Coronary artery (tissue), 2 donors: ENCODE data around the gene TMEM150B.
"Not testable (repeated sequence)": the region's sequence is repeated elsewhere in the genome, so short reads cannot be mapped to it uniquely, and the experiment has no call there.

Source experiments
- DNase-seq: peaks from one replicate; pipeline ENCODE4 v3.0.0-alpha.2; 2017; ENCODE audit warnings: low spot score
- H3K27ac ChIP-seq, 2 donors: fragments of 200-600 bp; sonication (generic); one replicate each; pipeline ENCODE4 v1.5.1; 2016 to 2019
- H3K4me3 ChIP-seq: fragments of 200-600 bp; sonication (generic); 2 replicates; pipeline ENCODE4 v1.5.1; 2016; ENCODE audit warnings: mild to moderate bottlenecking, moderate library complexity
- TF ChIP-seq, protein P1 (sequence below): fragments of 200-600 bp; sonication (generic); IDR thresholded peaks from one replicate; pipeline ENCODE4 v1.5.1; 2019; ENCODE audit warnings: antibody characterized with exemption

TMEM150B gene

DNA sequence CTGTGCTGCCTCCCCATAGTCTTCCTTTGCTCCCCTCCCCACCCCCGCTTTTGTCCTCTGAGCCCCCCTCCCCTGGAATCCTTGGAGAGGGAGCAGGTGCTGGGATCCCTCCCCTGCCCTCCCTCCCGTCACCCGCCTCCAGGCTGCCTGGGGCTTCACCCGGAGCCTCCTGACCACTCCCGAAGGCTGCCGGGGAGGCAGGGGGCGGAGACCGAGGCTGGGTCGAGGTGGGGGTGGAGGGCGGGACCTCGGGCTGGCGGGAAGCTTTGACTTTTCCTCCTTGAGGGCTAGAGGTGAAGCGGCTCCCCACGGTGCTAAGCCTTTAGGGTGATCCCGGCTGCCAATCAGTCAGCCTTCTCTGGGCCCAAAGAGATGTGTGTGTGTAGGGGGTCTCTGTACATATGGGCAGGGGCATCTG lies 16.0 kb upstream of the TMEM150B start:
- TF ChIP-seq, protein P1, sequence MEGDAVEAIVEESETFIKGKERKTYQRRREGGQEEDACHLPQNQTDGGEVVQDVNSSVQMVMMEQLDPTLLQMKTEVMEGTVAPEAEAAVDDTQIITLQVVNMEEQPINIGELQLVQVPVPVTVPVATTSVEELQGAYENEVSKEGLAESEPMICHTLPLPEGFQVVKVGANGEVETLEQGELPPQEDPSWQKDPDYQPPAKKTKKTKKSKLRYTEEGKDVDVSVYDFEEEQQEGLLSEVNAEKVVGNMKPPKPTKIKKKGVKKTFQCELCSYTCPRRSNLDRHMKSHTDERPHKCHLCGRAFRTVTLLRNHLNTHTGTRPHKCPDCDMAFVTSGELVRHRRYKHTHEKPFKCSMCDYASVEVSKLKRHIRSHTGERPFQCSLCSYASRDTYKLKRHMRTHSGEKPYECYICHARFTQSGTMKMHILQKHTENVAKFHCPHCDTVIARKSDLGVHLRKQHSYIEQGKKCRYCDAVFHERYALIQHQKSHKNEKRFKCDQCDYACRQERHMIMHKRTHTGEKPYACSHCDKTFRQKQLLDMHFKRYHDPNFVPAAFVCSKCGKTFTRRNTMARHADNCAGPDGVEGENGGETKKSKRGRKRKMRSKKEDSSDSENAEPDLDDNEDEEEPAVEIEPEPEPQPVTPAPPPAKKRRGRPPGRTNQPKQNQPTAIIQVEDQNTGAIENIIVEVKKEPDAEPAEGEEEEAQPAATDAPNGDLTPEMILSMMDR, result no peak
- Histone ChIP-seq H3K27ac (peak overlapping the region; percentile 47 to 93), H3K4me3 (peak overlapping the region; percentile 75)
- no peak for DNase-seq

DNA sequence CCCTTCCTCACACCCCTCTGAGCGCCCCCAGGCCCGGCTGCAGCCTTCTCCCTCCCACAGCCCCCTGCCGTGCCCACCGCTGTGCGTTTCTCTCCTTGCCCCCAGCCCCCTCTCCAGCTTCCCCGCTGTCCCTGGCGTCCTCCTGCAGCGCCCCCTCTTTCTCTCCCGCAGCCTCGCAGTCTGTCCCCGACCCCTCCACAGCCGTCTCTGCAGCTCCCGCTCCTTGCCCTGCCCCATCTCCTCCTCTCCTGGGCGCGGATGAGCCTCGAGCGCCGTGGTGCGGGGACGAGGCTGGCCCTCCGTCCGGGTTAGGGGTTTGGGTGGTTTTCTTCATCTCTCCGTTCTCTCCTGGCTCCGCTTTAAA lies 15.6 kb upstream of the TMEM150B start:
- TF ChIP-seq, protein P1, result no peak
- Histone ChIP-seq H3K4me3 (peak overlapping the region; percentile 75), H3K27ac (peak overlapping the region; percentile 47 to 93)
- no peak for DNase-seq

DNA sequence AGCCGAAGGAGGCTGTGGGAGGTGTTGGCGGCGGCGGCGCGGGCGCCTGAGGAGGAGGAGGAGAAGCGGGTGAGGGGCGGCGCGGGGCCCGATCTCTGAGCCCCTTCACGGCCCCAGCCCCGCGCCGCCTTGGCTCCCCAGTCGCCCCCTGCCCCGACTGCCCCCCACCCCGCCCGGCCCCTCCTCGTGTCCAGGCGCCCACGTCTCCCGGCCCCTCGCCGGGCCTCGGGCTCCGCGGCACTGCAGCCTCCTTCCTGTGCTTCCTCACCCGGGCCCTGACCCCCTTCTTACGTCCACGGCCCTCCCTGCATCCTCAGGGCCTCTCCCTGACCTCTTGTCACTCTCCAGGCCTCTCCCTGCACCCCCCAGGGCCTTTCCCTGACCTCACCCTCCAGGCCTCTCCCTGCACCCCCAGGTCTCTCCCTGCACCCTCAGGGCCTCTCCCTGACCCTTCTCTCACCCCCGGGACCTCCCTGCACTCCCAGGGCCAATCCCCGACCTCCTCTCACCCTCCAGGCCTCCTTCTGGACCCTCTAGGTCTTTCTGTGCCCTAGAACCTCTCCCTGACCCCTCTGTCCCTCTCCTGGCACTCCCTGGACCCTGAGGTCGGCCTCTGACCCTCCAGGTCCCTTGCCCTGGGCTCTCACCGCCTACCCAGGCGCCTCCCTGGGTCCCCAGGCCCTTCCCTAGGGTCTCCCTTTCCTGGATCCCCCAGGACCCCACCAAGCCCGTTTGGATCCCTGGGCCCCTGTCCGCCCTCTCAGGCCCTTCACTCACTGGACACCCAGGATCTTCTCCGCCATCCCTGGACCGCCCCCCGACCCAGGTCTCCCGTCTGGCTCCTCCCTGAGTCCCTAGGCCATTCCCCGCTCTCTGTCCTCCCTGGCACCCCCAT lies 15.0 kb upstream of the TMEM150B start:
- TF ChIP-seq, protein P1, result no peak
- no peak for DNase-seq
- Histone ChIP-seq H3K27ac (peak overlapping the region; percentile 82 to 93), H3K4me3 (peak overlapping the region; percentile 75)

DNA sequence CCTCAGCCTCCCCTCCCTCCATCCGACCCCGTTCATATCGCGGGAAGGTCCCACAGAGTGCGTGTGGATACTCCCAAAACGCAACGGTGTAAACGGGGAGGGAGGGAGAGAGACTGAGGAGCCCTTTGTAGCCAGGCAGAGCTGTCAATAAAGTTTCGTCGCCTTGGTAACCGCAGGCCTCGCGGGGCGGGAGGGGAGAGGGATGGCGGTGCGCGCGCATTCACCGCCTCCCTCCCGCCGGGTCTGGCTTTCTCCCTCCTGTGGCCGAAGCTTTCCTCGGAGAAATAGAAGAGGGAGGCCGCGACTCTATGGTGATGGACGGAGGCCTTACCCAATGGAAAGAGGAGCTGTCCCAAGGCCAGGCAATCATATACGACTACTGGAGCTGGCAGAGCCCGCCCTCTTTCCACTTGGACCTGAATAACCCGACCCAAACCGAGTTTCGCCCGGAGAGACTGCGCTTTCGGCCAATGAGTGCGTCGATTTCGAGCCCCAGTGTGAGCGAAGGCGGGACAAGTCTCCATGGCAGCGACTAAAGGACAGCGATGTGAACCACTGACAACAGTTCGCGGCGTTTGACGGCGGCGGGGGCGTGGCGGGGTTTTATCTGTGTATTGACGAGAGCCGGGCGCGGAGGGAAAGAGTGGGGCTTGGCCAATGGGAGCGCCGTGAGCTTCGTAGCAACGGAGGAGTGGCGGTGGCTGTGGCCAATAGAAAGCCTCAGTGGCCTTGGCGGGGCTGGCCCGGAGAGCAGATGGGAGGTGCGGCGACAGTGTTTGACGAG lies 14.2 kb upstream of the TMEM150B start, which contains the start of gene KMT5C:
KMT5C (plus strand) TSS at position 772 of the 784 bp plus-strand sequence. CDS start 2,061 bp downstream, outside the sequence.
- Histone ChIP-seq H3K27ac (peak within 1 kb of the TSS; percentile 91 to 93), H3K4me3 (peak within 1 kb of the TSS; percentile 75)
- TF ChIP-seq, protein P1, result peak; percentile 17
- DNase-seq, result peak; percentile 100

DNA sequence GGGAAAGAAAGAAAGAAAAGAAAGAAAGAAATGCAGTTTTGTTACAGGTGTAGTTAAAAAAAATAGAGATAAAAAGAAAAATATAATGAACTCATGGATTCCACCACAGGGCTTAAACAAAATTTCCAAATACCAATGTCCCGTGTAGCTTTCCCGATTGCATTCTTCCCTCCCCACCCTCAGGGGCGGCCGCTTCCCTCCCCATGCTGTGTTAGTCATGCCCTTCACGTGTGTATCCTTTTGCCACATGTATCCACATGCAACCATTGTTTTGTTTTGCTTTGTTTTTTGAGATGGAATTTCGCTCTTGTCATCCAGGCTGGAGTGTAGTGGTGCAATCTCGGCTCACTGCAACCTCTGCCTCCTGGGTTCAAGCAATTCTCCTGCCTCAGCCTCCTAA lies 11.0 kb upstream of the TMEM150B start:
- TF ChIP-seq, protein P1, result no peak
- Histone ChIP-seq H3K4me3 (no peak overlapping the region), H3K27ac (no peak overlapping the region)
- DNase-seq, result no peak

DNA sequence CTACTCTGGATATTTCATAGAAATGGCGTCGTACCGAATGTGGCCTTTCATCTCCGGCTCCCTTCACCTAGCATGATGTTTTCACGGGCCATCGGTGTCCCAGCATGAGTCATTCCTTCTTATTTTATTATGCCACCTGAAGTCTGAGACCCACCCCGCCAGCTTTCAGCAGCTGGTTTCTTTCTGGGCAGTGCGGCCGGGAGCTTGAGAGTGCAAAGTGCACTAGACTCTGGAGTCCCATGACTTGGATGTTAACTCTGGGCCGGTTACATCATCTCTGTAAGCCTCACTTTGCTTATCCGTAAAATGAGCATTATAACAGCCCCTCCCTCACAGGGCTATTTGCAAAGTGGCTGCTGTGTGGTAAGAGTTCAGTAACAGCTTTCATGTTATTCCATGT lies 8.7 kb upstream of the TMEM150B start:
- TF ChIP-seq, protein P1, result no peak
- no peak for DNase-seq

DNA sequence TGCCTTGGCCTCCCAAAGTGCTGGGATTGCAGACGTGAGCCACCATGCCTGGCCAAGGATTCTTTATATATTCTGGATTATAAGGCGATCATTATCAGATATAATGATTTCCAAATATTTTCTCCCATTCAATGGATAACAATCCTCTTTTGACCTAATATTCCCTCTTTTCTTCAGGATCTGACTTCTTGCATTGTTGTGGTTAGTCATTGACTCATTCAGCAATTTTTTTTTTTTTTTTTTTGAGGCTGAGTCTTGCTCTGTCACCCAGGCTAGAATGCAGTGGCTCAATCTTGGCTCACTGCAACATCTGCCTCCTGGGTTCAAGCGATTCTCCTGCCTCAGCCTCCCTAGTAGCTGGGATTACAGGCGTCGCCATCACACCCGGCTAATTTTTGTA lies 4.7 kb upstream of the TMEM150B start:
- DNase-seq, H3K4me3 ChIP-seq, H3K27ac ChIP-seq: not testable (repeated sequence)

More for the DNA sequence above, 8.7 kb upstream of the TMEM150B start:
- Histone ChIP-seq H3K4me3 (no peak overlapping the region), H3K27ac (no peak overlapping the region)

DNA sequence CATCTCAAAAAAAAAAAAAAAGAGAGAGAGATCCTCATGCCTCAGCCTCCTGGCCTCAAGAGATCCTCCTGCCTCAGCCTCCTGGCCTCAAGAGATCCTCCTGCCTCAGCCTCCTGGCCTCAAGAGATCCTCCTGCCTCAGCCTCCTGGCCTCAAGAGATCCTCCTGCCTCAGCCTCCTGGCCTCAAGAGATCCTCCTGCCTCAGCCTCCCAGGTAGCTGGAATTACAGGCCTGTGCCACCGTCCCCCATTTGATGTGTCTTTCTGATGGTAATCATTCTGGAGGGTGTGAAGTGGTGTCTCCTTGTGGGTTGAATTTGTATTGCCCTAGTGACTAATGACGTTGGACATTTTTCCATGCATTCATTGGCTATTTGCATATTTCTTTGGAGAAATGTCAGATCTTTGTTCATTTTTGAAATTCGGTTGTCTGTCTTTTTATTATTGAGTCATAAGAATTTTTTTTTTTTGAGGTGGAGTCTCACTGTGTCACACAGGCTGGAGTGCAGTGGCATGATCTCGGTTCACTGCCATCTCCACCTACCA lies 3.7 kb upstream of the TMEM150B start:
- DNase-seq, H3K4me3 ChIP-seq, H3K27ac ChIP-seq: not testable (repeated sequence)
